Upper lobe of right lung (tissue), 1 donor: ENCODE data around the gene PIK3R4. TPM values are rescaled to one million over a fixed set of nuclear protein-coding genes. Genes with fewer than 3 reads are reported as not detected.

Experiments used
- ATAC-seq: fragments of 200-7000 bp; cut with Tn5 transposase; one replicate; pipeline ENCODE4 v1.9.1; 2020; ENCODE audit warnings: mild to moderate bottlenecking, moderate library complexity
- DNase-seq: peaks from one replicate; pipeline ENCODE4 v3.0.0-alpha.2; 2020
- H3K27ac ChIP-seq: fragments of 200-600 bp; one replicate; pipeline ENCODE4 v1.8.0; 2022
- H3K27me3 ChIP-seq: fragments of 200-600 bp; one replicate; pipeline ENCODE4 v1.8.0; 2022; ENCODE audit warnings: mild to moderate bottlenecking
- H3K36me3 ChIP-seq: fragments of 200-600 bp; one replicate; pipeline ENCODE4 v1.8.0; 2022
- H3K4me1 ChIP-seq: fragments of 200-600 bp; one replicate; pipeline ENCODE4 v1.8.0; 2022
- H3K4me3 ChIP-seq: fragments of 200-600 bp; one replicate; pipeline ENCODE4 v1.8.0; 2022; ENCODE audit warnings: mild to moderate bottlenecking
- H3K9me3 ChIP-seq: fragments of 200-600 bp; one replicate; pipeline ENCODE4 v1.8.0; 2022
- intact Hi-C: fragments of 100-400 bp; cut with DNase I; formaldehyde crosslinking; loops from one replicate; pipeline ENCODE4 v1.11.0; 2022
- total RNA-seq: library from RNA; stranded (reverse); fragmentation: NEBNext Ultra II Directional; extraction: Animal tissue kit (Norgen Biotek cat#: 25700); gene quantifications from one replicate; pipeline ENCODE4 v1.2.1, GENCODE V29; 2021
- TF ChIP-seq, protein P1 (sequence below): fragments of 200-600 bp; IDR thresholded peaks from one replicate; pipeline ENCODE4 v1.8.0; 2022; ENCODE audit warnings: antibody characterized with exemption
- donor health status: DM: no; HTN: yes; CAD: no; lungs with severe emphysema.

Gene PIK3R4
- total RNA-seq, 1 donor from 2014 or later = 32.2 TPM

DNA sequence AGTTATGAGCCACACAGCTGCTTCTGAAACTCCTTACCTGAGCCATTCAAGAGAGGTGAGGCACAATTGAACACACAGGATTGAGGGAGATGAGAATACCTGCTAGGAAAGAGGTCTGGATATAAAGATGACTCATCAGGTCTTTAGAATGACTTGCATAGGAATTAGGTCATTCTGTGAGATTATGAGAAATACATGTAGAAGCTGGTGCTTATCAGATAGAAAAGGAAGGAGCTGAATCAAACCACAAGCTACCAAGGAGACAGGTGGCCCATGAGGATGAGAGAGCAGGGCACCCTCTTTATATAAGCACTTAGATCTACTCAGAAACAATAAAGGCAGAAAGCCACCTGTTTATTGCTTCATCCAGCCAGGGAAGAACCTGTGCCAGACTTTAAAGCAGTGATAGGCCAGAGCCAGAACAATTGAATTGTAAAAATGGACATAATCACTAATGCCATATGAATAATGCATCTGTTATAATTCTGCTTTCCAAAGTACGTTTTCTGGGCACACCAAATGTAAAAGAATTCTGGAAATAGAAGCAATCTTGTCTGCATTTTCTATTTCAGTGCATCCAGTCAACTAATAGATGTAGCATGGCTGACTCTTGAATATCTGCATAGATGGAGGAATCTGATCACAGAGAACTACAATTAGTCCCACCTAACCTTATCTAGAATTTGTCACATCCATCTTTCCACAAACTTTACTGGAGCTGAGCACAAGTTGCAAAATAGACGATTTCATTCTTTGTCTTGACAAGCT, 74.9 kb downstream of the PIK3R4 start:
- intact Hi-C loops = no loop called here
- H3K9me3 ChIP-seq = no peaks in the 10 kb centered on the region
- H3K36me3 ChIP-seq = peaks cover 38% of the 10 kb centered on the region
- H3K4me1 ChIP-seq = no peaks in the 10 kb centered on the region
- no peak overlapping the region for H3K4me3 ChIP-seq
- DNase-seq (no peak), ATAC-seq (no peak)
- no peak overlapping the region for H3K27ac ChIP-seq
- no peaks in the 10 kb centered on the region for H3K27me3 ChIP-seq
- TF ChIP-seq, protein P1, sequence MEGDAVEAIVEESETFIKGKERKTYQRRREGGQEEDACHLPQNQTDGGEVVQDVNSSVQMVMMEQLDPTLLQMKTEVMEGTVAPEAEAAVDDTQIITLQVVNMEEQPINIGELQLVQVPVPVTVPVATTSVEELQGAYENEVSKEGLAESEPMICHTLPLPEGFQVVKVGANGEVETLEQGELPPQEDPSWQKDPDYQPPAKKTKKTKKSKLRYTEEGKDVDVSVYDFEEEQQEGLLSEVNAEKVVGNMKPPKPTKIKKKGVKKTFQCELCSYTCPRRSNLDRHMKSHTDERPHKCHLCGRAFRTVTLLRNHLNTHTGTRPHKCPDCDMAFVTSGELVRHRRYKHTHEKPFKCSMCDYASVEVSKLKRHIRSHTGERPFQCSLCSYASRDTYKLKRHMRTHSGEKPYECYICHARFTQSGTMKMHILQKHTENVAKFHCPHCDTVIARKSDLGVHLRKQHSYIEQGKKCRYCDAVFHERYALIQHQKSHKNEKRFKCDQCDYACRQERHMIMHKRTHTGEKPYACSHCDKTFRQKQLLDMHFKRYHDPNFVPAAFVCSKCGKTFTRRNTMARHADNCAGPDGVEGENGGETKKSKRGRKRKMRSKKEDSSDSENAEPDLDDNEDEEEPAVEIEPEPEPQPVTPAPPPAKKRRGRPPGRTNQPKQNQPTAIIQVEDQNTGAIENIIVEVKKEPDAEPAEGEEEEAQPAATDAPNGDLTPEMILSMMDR = no peak

DNA sequence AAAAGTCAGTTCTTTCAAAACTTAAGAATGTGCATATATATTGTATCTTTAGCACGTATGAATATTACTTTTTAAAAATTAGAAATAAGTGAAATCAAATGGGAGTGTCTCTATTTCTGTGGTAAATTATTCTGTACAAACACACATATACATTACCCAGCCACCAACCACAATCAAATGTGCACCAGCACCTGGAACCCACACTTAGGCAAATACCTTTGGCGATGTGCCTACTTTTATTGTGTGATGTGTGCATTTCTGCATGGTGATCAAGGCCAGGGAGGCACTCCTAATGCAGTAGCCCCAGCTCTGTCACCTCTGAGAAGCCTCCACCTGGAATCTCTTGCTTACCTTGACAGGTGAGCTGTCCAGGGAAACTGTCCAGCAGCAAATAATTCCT, 76.9 kb downstream of the PIK3R4 start:
- TF ChIP-seq, protein P1 = no peak
- H3K36me3 ChIP-seq = peaks cover 34% of the 10 kb centered on the region
- no peak overlapping the region for H3K4me3 ChIP-seq
- no peak for DNase-seq
- intact Hi-C loops = no loop called here
- no peaks in the 10 kb centered on the region for H3K4me1 ChIP-seq
- no peaks in the 10 kb centered on the region for H3K27me3 ChIP-seq
- no peak overlapping the region for H3K27ac ChIP-seq
- no peaks in the 10 kb centered on the region for H3K9me3 ChIP-seq
- ATAC-seq = no peak

DNA sequence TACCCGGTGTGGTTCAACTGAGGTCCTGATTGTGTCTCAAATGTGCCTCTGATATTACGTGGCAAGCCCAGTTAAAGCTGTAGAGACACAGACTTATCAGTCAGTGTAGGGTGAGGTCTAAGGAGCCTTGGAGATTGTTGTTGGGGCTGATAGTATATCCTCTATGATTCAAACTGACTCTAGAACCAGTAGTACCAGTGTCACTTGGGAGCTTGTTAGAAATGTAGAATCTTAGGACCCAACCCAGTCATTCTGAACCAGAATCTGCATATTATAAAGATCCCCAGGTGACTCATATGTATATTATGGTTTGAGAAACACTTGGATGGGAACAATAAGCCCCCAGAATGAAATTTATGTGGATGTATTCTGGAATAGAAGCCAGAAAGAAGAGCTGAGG, 83.5 kb downstream of the PIK3R4 start:
- Histone ChIP-seq H3K4me3 (no peak overlapping the region), H3K9me3 (no peaks in the 10 kb centered on the region), H3K4me1 (no peaks in the 10 kb centered on the region), H3K27me3 (no peaks in the 10 kb centered on the region), H3K27ac (no peak overlapping the region), H3K36me3 (peaks cover 19% of the 10 kb centered on the region)
- TF ChIP-seq, protein P1 = no peak
- DNase-seq (no peak), ATAC-seq (no peak)
- intact Hi-C loops = no loop called here

DNA sequence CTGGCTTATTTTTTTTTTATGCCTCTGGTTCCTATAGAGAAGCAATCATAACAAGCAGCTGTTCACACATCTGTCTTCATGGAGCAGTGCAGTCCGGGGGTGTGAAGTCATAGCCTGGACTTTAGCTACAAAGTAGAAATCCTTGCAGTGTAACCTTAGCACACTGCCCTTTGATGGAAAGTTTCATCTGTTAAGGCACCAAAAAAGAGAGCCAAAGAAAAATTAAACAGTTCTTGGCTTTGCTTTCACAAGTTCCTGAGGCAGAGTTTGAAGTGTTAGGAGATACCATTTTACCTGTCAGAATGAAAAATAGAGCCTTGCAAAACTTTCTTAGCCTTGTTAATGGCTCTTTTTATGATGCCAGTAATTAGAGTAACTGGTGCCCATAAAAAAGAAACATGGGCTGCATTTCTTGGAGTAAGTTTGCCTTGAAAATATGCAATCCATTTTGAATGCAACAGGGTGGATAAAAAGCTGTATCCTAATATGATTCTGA, 84.1 kb downstream of the PIK3R4 start:
- no peak for ATAC-seq
- intact Hi-C loops = no loop called here

DNA sequence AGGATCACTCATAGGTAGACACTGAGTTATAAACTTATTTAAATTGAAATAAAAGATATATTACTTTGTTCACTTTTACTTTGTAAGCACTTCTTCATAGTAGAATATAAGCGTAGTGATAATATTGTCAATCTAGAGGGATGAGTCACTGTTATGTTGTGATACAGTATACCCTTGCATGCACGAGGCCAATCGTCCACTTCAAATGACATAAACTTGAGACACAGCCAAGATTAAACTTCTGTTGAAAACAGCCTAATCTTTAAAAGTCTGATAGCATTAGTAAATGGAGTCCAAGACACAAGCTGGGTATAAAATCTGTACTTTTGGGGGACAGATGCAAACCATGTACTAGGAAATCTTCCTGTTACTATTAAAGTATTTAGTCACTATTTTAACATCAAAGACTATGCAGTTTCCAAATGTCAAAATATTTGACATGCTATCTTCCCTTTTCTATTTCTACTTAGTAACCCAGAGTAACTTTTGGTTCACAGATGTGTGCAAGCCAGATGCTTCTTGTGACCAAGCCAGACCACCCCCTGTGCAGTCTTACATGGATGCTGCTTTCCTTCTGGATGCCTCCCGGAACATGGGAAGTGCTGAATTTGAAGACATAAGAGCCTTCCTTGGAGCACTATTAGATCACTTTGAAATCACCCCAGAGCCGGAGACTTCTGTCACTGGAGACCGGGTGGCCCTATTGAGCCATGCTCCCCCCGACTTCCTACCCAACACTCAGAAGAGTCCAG, 85.3 kb downstream of the PIK3R4 start:
- no peak overlapping the region for H3K27ac ChIP-seq
- TF ChIP-seq, protein P1 = no peak
- H3K4me1 ChIP-seq = no peaks in the 10 kb centered on the region
- intact Hi-C loops = no loop called here
- peaks cover 19% of the 10 kb centered on the region for H3K36me3 ChIP-seq
- DNase-seq = no peak
- ATAC-seq = no peak
- H3K9me3 ChIP-seq = no peaks in the 10 kb centered on the region
- H3K27me3 ChIP-seq = no peaks in the 10 kb centered on the region
- H3K4me3 ChIP-seq = no peak overlapping the region

More for the DNA sequence above, 84.1 kb downstream of the PIK3R4 start:
- Histone ChIP-seq H3K4me1 (no peaks in the 10 kb centered on the region), H3K36me3 (peaks cover 19% of the 10 kb centered on the region), H3K4me3 (no peak overlapping the region), H3K27ac (no peak overlapping the region), H3K9me3 (no peaks in the 10 kb centered on the region), H3K27me3 (no peaks in the 10 kb centered on the region)
- DNase-seq = no peak
- TF ChIP-seq, protein P1 = no peak
